Measurements from ENCODE around the gene GCNA. TPM values are rescaled to one million over a fixed set of nuclear protein-coding genes. Genes with fewer than 3 reads are reported as not detected.
"Not testable (repeated sequence)": the region's sequence is repeated elsewhere in the genome, so short reads cannot be mapped to it uniquely, and the experiment has no call there.

Gene GCNA
- polyA plus RNA-seq, 1 donor = 2.1 TPM

DNA sequence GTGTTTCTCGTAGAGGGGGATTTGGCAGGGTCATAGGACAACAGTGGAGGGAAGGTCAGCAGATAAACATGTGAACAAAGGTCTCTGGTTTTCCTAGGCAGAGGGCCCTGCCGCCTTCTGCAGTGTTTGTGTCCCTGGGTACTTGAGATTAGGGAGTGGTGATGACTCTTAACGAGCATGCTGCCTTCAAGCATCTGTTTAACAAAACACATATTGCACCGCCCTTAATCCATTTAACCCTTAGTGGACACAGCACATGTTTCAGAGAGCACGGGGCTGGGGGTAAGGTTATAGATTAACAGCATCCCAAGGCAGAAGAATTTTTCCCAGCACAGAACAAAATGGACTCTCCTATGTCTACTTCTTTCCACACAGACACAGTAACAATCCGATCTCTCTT, 66.2 kb downstream of the GCNA start:
- not testable (repeated sequence) for DNase-seq

DNA sequence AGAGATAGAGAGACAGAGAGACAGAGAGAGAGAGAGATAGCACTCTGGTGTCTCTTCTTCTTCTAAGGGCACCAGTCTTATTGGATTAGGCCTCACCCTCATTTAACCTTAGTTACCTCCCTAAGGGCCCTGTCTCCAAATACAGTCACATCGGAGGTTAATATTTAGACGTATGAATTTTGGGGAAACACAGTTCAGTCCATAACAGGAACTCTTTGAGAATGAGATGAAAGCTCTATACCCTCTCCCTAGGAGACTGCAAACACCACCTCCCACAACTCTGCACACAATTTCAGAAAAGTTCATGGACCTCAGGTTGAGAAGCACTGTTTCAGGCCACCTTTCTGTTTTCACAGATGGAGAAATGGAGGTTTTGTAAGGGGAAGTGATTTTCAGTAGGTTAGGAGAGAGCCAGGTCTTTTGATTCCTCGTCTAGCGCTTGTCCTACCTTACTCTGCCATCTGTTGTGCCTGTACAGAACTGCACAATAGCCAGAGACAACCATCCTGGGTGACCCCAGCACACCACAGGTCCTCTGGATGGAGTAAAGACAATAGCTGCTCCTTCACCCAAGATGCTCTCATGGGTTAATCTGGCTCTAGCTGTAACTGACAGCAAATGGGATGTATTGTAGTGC, 72.2 kb downstream of the GCNA start:
- no peak for DNase-seq

DNA sequence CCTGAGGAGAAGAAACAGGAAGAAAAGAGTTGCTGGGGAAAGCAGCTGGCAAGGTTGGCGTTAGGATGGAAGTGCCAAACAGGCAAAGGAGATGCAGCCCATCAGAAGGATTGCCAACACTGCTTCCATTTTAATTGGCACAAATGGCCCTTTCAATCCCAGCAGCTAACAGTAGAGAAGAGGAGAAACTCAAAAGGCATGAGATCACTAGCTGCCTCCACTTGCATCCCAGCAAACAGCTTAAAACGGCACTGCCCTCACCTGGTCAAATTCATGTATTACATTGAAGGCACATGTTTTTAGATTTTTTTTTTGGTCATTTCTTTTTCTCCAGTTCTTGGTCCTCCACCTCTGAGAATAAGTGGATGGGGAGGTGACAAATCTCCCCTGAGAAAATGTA, 74.2 kb downstream of the GCNA start:
- DNase-seq = peak; percentile 31

GRCh38 chrX:71653344-71653743, 75.1 kb downstream of the GCNA start:
- no peak for DNase-seq

- DNase-seq = no peak
Observed at GRCh38 chrX:71657267-71657666, 79.0 kb downstream of the GCNA start.

DNA sequence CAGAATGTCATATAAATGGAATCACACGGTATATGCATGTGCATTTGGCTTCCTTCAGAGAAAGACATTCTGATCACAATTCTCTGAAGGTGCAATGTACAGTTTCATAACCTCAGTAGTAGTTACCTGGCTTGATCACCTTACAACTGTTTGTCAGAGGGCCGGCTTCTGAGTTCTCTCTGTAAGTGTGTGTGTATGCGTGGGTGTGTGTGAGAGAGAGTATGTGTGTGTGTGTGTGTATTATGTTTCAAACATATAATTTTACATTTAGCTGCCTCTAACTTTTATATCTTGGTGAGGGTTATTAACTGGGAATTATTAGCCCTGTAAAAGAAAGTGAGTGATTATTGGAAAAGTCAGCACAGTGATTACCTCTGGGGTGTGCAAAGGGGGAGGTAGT, 81.1 kb downstream of the GCNA start:
- DNase-seq = no peak

- no peak for DNase-seq
Observed at GRCh38 chrX:71659959-71660358, 81.7 kb downstream of the GCNA start.

DNA sequence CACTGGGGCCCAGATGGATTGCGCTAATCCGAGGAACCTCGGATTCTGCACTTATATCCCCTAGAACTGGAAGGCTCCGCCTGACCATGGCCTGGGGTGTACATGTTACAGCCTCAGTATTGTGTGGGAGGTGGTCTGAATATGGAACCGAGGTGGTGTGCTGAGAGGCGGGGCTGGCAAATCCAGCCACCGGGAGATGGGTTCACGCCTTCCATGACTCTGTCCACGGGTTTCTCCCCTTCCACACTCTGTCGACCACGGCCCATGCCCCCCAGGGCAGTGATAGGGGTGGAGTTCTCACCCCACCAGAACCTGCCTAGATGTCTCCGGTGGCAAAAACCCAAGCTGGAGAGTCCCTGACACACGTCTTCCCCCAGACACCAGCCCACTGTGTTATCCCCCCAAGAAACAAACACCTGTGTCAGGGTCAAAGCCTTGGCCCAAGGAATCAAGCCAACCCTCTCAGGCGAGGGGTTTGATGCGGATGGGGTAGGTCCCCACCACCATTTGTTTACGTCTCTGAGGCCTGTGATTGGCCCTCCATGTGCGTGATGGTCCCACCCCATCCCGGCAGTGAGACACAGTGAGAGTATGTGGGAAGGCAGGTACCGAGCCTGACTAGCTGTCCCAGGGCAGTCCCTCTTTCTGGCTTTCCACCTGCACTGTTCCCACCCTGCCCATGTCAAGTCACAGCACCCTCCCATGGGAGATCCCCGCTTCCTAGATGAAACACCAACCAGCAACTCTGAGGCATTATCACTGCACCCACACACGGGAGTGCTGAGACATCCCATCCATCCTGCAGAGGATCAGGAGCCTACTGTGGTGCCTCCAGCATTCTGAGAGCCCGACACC, 82.6 kb downstream of the GCNA start:
- DNase-seq = no peak

GRCh38 chrX:71661919-71662318, 83.7 kb downstream of the GCNA start:
- DNase-seq = no peak

GRCh38 chrX:71662654-71663053, 84.4 kb downstream of the GCNA start:
- DNase-seq = not testable (repeated sequence)

Other genes with a start within 250 kb of the GCNA start
- gene TAF1, start 212.1 kb upstream of the GCNA start, polyA plus RNA-seq (ENCODE audit: insufficient read length) = 27.2 TPM
- 145 TPM for gene OGT, start 45.3 kb upstream of the GCNA start, polyA plus RNA-seq (ENCODE audit: insufficient read length)
- 0.32 TPM for gene CXCR3, start 40.1 kb downstream of the GCNA start, polyA plus RNA-seq (ENCODE audit: insufficient read length)
- not detected for gene CXorf49, start 139.8 kb downstream of the GCNA start, polyA plus RNA-seq (ENCODE audit: insufficient read length)
- gene CXorf49B, start 184.9 kb downstream of the GCNA start, polyA plus RNA-seq (ENCODE audit: insufficient read length) = not detected

Data from hindlimb muscle (tissue), 1 donor.